Inflammatory macrophage treated with lipopolysaccharide for 4 hours (primary cell): ENCODE data around the gene NPC2.

Experiments used
- DNase-seq: peaks from one replicate; pipeline ENCODE4 v3.0.0-alpha.2; 2020

NPC2 gene

GRCh38 chr14:74501691-74502090, 8.6 kb upstream of the NPC2 start:
- DNase-seq, result no peak

DNA sequence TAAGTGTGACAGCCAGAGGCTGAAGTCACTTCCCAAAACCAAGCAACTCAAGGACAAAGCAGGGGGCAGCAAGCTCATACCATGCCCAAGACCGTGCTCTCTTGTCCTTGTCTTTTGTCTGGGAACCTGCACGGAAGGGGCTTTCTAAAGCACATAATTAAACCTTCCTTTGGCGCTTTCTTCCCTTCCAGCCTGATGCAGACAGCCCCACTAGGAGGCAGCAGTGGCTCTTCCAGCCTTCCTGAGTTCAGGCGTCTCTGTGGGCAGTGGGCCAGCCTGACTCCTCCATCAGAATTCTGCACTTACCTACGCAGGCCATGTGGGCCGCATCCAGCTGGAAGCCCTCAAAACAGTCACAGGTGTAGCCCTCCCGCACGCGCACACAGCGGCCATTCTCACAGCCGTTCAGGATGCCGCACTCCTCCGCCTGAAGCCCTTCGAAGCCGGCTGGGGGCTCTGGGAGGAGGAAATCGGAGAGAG, 8.1 kb upstream of the NPC2 start:
- peak; percentile 24 for DNase-seq

DNA sequence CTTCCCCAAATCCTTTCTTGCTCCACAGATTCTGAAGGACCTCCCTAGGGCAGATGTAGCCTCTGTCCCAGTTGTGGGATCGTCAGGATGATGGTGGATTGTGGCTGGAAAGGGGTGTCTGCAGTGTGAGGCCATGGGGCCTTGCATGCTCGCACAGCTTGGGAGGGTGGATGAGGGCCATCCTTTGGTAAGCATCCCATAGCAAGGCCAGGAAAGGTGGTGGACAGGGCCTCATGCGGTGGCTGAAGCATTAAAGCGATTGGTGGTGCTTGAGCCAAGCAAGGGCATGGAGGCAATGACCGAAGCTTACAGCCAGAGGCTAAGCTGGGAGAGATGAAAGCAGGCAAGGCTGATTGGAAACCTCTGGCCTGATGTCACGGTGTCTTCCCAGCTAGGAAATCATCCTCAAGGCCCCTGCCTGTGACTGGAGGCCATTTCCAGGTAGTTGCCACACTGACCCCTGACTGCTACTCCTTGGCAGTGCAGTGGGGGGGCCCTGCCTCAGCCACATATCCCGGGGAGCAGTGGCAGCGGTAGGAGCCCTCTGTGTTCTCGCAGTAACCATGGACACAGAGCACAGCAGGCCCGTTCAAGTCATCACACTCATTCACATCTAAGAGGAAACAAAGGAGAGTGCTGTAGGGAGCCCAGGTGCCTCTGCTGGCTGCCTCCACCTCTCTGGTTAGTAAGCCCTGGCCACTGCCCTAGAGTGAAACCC, 7.5 kb upstream of the NPC2 start:
- no peak for DNase-seq

DNA sequence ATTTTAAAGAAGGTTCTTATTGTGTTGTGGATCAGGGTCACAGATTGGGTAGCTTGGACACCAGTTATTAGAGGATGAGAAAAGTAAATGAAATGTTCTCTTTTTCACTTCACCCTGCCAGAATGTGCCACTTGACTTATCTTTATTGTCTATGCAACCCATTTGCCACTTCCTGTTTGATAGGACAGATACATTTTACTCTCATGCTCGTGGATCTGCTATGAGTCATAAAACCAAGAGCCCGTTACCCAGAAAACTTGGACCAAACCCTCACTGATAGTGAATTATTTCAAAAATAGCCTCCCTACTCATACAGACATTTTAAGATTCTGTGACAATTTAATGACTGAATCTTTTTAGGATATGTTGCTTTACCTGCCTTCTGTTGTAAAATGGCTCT, 2.3 kb upstream of the NPC2 start:
- DNase-seq, result no peak

DNA sequence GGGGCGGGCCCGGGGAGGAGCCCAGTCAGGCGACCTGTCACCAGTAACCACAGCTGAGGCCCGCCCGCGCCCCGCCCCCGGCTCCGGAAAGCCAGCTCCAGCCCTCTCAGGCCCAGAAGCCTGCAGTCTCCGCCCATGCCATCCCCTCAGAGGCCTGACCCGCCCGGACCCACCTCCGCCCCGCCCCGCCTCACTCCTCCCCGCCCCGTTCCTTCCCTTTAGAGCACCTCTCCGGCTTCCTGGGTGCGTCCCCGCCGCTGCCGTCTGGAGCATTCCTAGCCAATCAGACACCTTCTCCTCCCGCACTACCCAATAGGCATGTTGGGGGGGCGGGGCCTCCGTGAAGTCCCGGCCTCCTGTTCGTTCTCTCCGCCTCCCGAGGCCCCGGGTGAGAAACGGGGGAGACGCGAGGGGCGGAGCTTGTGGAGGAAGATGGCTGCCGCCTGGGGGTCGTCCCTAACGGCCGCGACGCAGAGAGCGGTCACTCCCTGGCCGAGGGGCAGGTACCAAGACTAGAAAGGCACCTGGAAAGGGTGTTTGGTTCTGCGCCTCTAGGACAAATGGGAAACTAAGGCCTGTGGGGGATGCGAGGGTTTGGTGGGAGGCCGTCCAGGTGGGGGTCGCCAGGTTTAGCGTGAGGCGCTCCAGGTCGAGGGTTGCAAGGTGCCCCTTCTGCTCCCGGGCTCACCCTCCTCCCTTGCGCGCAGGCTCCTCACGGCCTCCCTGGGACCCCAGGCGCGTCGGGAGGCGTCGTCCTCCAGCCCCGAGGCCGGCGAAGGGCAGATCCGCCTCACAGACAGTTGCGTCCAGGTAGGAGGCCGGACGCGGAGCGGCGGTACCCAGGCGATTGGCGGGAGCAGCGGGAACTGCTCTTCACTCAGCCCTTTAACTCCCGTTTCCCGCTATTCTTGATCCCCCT, 497 bp upstream of the NPC2 start, which contains the start of gene ISCA2:
TSS of gene ISCA2 (plus strand) at position 423 of the 919 bp plus-strand sequence. CDS start at position 433, 10 bp downstream.
- DNase-seq, result peak; percentile 99

GRCh38 chr14:74491956-74492775, 939 bp downstream of the NPC2 start:
- peak; percentile 86 for DNase-seq

GRCh38 chr14:74490486-74490885, 2.6 kb downstream of the NPC2 start:
- DNase-seq, result peak; percentile 21

DNA sequence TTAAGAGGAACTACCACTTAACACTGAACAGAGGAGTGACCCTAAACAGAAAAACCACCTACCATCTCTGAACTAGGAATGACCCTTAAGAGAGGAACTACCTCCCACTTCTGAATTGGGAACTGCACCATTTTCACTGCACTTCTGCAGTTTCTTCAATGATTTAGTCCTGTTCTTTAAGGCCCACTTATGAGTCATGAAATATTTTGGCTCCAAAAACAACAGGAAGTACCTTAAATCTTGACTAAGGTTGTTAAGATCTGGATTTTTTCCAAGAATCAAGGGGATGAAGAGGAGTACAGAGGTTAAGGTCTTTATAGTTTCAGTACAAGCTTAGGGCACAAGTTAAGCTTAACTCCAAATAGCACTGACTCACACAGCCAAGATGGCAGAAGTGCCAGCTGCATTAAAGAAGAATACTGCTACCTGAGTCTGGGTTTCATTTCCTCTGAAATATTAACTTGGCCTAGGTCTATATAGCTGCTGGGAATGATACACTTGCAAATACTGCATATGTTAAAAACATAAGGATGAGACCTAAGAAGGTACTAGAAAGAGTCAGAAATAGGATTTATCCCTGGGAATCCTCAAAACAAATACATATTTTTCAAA, 4.2 kb downstream of the NPC2 start:
- peak; percentile 90 for DNase-seq

DNA sequence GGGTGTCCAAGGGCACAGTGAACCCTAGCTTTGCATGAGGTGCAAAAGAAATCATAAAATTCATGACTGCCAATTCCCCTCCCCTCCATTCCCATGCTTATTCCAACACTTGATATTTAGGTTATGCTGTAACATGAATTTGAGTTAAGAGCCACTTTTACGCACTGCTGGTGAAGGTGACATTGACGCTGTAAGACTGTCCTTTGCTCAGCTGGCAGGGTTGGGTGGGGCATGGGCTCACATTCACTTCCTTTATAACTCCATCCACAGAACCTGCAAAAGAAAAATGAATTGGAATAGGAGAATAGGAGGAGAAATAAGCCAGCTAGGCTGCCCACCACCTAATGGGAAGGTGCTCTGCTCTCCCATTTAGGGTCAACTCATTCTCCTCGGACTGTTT, 6.9 kb downstream of the NPC2 start:
- DNase-seq, result no peak

- no peak for DNase-seq
These were observed 9.8 kb downstream of the NPC2 start for GRCh38 chr14:74483321-74483720.

DNA sequence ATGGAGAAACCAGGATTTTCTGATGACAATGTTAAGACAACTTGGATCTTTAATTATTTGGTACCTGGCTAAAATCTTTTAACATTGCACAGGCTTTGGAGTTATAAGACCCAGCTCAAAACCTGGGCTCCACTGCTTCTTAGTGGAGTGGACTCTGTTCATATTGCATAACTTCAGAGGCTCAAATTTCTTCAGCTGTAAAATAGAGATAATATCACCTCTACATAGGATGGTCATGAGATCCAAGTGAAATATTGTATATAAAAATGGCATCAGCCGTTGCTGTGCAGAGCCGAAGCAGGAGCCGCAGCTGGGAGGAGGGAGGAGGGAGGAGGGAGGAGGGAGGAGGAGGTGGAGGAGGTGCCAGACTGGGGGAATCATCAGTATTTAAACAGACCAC, 10.5 kb downstream of the NPC2 start:
- DNase-seq, result no peak

DNA sequence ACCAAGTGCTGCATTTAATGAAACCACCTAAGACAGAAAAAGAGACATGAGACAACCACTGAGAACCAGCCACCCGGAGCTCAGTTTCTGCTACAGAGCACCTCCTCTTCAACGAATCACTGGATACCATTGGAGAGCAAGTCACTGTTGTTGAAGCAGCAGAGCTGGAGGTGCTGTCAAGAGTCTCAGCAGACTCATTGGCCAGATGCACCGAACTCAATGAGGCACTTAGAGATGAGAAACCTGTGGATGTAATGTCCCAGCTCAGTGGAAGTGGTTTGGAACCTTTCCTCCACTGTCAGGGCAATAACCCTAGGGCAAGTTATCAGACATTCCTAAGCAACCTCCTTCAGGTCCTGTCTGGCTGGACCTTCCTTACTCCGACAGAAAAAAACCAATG, 13.1 kb downstream of the NPC2 start:
- DNase-seq, result no peak

- DNase-seq, result no peak
These were observed 14.0 kb downstream of the NPC2 start for GRCh38 chr14:74478996-74479635.

DNA sequence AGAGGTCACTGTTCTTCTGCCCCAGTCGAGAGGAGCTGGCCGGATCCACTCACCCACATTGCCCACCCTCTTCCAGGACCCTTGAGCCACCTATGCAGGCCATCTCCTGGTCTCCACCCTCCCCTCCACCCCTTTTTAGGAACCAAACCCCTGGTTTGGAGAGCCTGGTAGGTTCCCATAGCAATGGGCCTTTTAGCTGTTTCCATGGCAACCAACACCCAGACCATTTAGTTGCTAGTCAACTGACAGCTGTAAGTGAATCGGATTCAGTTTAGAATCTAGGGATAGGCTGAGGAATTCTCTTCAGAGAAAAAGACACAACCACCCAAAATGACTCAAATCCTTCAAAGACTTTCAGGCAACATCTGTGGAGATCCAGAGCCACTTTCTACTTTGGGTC, 16.5 kb downstream of the NPC2 start:
- no peak for DNase-seq

- no peak for DNase-seq
These were observed 17.0 kb downstream of the NPC2 start for GRCh38 chr14:74476107-74476506.

- DNase-seq, result no peak
These were observed 17.4 kb downstream of the NPC2 start for GRCh38 chr14:74475678-74476077.

DNA sequence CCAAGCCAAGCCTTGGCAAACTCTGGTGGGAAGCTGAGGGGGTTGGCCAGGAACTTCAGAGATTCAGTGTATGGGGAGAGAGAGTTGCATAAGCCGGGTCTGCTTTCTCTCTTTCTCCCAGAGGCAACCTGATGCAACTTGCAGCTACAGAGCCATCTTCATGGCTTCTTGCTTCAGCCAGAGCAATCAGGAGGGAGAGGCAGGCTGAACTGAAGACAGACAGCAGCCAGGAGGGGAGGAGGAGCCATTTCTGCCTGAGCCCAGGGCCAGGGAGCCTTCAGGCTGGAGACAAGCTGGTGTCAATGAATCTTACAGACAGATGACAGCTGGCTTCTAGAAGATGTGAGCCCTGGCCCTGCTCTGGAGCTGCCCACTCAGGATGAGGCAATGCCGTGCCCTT, 18.7 kb downstream of the NPC2 start:
- DNase-seq, result peak; percentile 57

- DNase-seq, result peak; percentile 84
These were observed 20.5 kb downstream of the NPC2 start for GRCh38 chr14:74472601-74473000.

- DNase-seq, result no peak
These were observed 23.3 kb downstream of the NPC2 start for GRCh38 chr14:74469548-74470518.

GRCh38 chr14:74468513-74468912, 24.6 kb downstream of the NPC2 start:
- no peak for DNase-seq

DNA sequence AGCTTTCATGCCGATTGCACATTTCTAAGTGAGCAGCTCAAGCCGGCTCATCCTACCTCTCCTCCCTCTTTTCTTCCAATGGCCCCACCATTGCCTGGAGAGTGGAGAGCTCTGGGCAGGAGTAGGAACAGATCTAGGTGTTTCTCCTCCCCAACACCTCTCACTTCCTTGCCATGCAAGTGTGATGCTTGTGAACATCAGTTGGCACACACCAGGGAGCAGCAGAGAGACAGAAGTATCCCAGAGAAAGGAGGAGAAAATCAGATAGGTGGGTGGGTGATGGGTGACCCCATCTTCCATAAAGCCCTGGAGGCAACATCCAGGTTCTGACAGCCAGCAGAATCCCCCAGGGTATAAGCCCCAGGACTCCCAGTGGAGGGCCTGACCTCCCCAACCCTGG, 27.8 kb downstream of the NPC2 start:
- no peak for DNase-seq
